GM18502 (cell line): Measurements from ENCODE around the gene TFIP11.
"Not testable (repeated sequence)": the region's sequence is repeated elsewhere in the genome, so short reads cannot be mapped to it uniquely, and the experiment has no call there.

Source experiments
- ATAC-seq: cut with Tn5 transposase; IDR thresholded peaks from one replicate; pipeline ENCODE4 v1.9.1; 2021; ENCODE audit warnings: mild to moderate bottlenecking; ENCODE audit not compliant: unreplicated experiment, poor library complexity

The TFIP11 gene

DNA sequence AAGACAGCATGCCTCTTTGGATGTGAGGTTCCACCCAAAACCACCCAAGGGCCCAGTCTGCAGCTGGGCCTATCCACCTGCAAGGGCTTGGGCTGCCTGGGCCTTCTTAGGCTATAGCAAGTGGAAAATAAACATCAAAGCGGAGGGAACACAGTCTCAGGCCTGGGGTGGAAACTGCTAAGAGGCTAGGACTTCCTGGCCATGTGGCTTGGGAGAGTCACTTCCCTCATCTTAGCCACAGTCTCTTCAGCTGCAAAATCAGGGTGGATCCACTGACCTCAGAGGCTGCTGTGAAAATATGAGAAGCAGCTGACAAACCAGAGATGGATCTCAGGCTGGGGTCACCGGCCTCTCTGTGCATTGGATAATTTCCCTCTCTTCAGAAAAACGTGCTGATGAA, 30.6 kb upstream of the TFIP11 start:
- ATAC-seq, result no peak

DNA sequence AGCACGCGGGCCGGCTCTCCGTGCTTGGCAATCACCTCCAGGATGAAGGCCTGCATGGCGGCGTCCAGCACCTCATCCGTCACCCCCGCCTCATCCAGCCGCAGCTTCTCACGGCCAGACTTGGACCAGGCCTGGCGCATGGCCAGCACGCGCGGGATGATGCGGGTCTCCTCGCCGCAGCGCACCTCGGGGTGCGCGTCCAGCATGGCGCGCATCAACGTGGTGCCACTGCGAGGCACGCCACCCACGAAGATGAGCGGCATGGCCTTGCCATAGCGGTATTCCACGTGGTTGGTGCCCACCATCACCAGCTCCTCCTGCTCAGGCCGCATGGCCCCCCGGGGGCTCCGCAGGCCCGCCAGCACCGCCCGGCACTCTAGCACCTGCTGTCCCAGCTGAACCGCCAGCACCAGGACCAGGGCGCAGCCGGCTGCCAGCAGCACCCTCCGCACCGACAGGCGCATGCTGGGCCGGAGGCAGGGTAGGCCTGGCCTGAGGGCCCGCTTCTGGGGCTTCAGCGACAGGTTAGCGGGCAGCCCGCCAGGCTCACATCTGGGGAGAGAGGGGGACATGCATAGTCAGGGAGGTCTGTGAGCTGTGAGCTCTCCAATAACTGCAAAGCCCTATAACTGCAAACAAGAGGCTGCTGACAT, 29.0 kb upstream of the TFIP11 start:
- no peak for ATAC-seq

GRCh38 chr22:26540119-26540518, 27.8 kb upstream of the TFIP11 start:
- ATAC-seq, result no peak

DNA sequence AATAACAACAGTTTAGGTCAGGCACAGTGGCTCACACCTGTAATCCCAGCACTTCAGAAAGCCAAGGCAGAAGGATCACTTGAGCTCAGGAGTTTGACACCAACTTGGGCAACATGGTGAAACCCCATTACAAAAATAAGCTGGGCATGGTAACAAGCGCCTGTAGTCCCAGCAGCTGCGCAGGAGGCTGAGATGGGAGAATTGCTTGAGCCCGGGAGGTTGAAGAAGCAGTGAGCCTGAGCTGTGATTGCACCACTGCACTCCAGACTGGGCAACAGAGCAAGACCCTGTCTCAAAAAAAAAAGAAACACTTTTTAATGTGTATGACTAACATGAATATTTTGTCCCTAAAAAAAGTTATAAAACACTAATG, 24.5 kb upstream of the TFIP11 start:
- no peak for ATAC-seq

GRCh38 chr22:26536056-26536761, 23.9 kb upstream of the TFIP11 start:
- no peak for ATAC-seq

GRCh38 chr22:26535603-26535908, 23.3 kb upstream of the TFIP11 start:
- ATAC-seq, result no peak

DNA sequence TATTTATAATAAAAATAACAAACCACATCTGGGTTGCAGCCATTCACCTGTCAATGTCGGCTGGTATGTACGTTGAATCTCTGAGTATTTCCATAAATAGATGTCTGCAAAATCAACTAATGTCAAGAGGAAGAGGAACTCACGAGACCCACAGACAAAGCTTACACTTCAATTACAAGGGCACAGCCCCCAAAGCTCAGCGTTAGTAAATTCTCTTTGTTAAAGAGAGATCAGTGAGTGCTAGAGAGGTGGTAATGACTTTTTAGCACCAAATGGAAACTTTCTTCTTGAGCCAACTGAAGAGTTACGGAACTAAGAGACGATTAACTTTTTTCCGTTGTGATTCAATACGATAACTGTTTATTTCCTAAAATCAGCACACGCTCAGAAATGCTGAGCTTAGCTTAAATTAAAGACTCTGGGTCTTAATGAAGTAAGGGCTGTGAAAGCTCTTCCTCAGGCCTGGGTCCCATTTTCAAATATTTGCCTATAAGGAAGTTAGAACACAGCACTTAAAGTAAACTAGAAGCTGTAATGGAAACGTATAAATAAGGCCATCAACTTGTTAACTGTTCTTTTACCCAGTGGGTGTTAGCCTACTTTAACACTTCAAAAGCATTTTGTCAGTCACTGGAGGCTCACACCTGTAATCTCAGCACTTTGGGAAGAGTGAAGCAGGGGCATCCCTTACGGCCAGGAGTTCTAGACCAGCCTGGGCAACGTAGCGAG, 22.8 kb upstream of the TFIP11 start:
- no peak for ATAC-seq

DNA sequence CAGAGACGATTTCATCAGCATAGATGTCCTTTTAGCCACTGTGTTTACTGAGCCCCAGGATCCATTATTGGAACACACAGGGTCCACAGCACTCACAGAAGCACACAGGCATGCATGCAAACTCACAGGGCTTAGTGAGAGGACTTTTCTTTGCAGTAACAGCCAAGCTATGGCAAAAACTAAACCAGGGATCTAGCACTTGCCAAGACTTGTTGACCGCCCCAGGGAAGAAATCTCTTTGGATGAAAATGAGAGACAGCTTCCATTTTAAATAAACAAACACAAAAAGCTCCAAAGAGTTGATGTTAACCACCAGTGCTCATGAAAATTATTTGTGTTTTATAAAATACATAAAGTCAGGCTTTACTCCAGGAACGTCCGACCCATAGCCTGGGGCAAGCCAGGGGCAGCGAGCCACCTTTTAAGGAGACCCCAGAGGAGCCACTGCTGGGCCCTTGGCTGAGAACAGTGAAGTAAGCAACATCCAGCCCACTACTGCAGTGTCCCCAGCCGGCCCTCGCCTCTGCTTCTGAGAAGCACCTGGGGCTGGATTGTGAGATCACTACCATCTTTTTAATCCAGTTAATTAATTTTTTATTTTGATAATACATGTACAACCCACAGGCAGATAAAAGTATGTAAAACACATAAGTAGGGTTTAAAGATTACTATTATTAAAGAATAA, 22.0 kb upstream of the TFIP11 start:
- no peak for ATAC-seq

DNA sequence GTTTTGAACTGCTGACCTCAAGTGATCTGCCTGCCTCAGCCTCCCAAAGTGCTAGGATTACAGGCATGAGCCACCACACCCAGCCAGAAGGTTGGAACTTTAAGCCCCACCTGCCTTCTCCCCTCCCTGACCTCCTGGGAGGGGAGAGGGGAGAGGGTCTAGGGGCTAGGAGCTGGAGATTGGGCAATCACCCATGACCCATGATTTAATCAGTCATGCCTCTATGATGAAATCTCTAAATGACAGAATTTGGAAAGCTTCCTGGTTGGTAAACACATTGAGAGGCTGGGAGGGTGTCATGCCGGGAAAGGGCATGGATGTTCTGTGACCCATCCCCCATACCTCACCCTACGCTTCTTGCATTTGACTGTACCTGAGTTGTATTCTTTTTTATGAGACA, 17.1 kb upstream of the TFIP11 start:
- no peak for ATAC-seq

GRCh38 chr22:26528518-26528917, 16.2 kb upstream of the TFIP11 start:
- not testable (repeated sequence) for ATAC-seq

GRCh38 chr22:26527574-26528465, 15.5 kb upstream of the TFIP11 start:
- ATAC-seq, result no peak

DNA sequence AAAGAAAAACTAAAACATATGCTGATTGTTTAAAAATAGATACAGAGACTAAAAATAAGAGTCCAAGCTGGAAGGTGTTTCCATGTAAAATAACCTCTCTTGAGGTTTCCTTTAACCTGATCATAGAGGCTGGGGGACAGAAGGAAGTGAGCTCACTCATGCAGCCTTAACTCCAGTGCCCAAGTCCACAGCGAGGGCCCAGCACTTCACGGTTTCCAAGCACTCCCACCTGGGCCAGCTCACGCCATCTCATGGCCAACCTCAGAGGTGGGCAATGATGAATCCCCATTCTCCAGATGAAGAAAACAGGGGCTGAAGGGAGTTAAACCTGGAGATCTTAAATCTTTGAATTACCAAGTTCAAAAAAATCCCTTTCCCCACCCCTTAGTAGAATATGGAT, 14.9 kb upstream of the TFIP11 start:
- no peak for ATAC-seq

GRCh38 chr22:26525946-26526564, 13.8 kb upstream of the TFIP11 start:
- no peak for ATAC-seq

- no peak for ATAC-seq
These were observed 12.6 kb upstream of the TFIP11 start for GRCh38 chr22:26524870-26525269.

DNA sequence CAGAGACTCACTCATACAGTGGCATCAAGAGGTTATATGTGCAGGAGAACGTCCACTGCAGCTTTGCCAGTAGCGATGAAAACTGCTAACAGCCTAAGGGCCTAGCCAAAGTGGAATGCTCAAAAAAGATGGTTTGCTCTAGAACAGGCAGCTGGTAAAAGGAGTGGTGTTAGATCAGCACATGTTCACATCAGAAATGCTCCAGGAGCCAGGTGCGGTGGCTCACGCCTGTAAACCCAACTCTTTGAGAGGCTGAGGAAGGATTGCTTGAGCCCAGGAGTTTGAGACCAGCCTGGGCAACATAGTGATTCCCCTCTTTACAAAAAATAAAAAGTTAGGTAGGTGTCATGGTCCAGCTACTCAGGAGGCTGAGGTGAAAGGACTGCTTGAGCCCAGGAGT, 10.3 kb upstream of the TFIP11 start:
- ATAC-seq, result no peak

DNA sequence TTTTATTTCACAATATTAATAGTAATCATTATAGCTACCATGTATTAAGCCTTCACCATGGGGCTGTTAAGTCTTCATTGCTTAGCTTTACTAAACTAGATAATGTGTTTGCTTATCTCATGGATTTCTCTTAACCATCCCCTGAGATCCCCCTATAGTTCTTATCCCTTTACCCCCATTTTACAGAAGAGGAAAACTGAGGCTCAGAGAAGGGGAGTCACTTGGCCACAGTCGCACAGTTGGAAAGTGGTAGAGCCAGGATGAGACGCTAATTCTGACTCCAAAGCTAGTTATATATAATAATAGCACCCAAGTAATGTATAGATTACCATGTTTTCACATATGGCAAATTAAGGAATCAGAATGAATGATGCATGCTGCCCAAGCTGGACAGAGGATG, 9.7 kb upstream of the TFIP11 start:
- no peak for ATAC-seq

- no peak for ATAC-seq
These were observed 5.2 kb upstream of the TFIP11 start for GRCh38 chr22:26517429-26517828.

DNA sequence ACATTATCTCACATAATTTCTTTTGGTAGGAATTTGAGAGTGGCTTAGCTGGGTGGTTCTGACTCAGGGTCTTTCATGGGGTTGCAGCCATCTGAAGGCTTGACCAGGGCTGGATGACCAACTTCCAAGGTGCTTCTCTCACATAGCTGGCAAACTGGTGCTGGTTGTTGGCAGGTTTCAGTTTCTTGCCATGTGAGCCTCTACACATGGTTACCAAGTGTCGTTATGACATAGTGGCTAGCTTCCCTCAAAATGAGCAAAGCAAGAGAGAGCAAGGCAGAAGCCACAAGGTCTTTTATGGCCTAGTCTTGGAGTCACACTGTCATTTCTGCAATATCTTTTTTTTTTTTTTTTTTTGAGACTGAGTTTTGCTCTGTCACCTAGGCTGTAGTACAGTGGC, 4.2 kb upstream of the TFIP11 start:
- ATAC-seq, result no peak

DNA sequence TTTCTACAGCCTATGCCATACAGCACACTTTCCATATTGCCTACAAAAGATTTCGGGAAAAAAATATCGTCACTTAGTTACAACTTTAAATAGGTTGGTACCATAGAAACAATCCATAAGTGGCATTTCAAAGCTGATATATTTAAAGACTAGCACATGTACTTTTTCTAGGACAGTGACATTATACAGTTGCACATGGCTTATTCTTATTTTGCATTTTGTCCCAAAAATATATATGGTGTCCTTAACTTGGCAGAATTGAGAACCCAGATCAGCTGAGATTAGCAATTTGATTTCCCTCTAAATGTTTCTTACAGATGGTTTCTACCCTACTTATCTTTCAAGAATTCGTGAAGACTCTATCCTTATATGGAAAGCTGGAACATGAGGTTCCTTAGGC, 3.7 kb upstream of the TFIP11 start:
- no peak for ATAC-seq
